GM12874 (cell line): ENCODE results near the gene ACOT9.

Experiments
- TF ChIP-seq, protein P1 (sequence below): IDR thresholded peaks from 2 replicates; pipeline ENCODE4 v1.5.1; 2011; ENCODE audit warnings: low read depth, mild to moderate bottlenecking, control low read depth, low read length, moderate library complexity; ENCODE audit not compliant: insufficient read depth

The ACOT9 gene

GRCh38 chrX:23786268-23786815 is 43.3 kb upstream of the ACOT9 start:
- TF ChIP-seq, protein P1, sequence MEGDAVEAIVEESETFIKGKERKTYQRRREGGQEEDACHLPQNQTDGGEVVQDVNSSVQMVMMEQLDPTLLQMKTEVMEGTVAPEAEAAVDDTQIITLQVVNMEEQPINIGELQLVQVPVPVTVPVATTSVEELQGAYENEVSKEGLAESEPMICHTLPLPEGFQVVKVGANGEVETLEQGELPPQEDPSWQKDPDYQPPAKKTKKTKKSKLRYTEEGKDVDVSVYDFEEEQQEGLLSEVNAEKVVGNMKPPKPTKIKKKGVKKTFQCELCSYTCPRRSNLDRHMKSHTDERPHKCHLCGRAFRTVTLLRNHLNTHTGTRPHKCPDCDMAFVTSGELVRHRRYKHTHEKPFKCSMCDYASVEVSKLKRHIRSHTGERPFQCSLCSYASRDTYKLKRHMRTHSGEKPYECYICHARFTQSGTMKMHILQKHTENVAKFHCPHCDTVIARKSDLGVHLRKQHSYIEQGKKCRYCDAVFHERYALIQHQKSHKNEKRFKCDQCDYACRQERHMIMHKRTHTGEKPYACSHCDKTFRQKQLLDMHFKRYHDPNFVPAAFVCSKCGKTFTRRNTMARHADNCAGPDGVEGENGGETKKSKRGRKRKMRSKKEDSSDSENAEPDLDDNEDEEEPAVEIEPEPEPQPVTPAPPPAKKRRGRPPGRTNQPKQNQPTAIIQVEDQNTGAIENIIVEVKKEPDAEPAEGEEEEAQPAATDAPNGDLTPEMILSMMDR, result no peak

DNA sequence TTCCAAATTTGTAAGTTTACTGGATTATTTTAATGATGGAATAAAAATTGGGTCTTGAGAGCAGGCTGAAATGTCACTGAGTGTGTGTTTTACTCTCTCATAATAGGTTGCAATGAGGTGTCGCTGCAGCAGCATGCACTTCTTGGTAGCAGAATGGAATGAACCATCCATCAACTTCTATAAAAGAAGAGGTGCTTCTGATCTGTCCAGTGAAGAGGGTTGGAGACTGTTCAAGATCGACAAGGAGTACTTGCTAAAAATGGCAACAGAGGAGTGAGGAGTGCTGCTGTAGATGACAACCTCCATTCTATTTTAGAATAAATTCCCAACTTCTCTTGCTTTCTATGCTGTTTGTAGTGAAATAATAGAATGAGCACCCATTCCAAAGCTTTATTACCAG is 42.5 kb upstream of the ACOT9 start:
- TF ChIP-seq, protein P1, result no peak

DNA sequence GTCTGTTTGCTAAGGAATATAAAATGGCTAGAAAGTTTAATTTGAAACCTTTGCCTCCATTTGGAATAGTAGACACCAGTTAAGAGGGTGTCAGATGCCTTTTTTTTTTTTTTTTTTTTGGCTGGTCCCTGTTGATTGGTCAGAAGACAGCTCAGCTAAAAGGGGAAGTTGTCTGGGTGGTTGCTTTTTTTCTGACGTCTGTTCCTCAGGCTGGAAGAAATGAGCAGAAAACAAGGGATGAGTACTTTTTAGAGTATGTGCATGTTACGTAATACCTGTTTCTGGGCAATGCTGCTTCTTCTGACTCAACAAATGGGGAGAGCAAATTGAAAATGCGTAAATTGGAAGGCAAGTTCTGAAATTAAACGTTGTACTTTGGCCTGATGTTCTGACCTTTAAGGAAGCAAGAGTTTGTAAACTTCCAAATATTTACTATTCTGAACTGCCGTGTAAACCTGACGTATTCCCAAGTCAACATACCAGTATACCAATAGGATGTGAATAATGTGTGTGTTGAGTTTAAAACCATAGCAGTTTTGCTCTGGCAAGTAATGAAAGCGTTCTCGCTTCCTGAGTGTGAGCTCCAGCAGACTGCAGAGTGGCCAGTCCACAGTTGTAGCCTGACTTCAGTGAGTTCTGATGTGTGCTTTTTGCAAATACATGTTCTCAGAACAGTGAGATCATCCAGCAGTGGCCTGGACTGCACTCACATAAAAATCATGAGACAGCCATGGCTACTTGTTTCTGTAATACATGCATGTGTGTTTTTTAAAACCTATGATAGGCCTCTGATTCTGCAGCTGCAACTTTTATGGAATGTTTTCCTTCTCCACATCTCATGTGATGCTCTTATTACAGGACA is 41.6 kb upstream of the ACOT9 start:
- TF ChIP-seq, protein P1, result no peak

- TF ChIP-seq, protein P1, result no peak
Observed at GRCh38 chrX:23783589-23784469, 40.8 kb upstream of the ACOT9 start.

- TF ChIP-seq, protein P1, result peak; percentile 63
Observed at GRCh38 chrX:23782863-23783588, 40.0 kb upstream of the ACOT9 start, which contains the start of gene SAT1. Gene SAT1, plus strand, starts transcription at chrX:23783173. Its CDS starts 179 bp downstream, at chrX:23783352.

DNA sequence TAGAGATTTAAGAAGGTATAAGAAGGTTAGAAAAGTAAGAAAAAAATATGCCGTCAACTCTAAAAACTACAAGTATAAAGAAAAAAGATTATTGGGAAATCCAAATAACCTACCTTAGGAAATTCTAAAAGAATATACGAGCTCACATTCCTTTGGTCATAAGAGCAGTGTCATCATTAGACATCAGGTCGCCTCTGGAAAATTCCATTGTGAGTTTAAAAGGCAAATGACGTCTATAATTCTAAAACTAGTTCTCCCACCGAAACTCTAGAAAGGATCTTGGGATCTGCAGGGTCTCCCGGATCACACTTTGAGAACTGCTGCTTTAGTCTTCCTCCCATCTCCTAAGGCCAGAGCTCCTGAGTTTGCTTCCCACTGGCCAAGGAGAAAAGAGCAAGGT is 39.4 kb upstream of the ACOT9 start:
- TF ChIP-seq, protein P1, result no peak

GRCh38 chrX:23779025-23779424 is 35.9 kb upstream of the ACOT9 start:
- TF ChIP-seq, protein P1, result no peak
